GM21825 (cell line): ENCODE results near the gene AIFM1.

Source experiments
- ATAC-seq: cut with Tn5 transposase; IDR thresholded peaks from one replicate; pipeline ENCODE4 v1.9.1; 2021; ENCODE audit warnings: mild to moderate bottlenecking, moderate library complexity; ENCODE audit not compliant: unreplicated experiment

The AIFM1 gene

DNA sequence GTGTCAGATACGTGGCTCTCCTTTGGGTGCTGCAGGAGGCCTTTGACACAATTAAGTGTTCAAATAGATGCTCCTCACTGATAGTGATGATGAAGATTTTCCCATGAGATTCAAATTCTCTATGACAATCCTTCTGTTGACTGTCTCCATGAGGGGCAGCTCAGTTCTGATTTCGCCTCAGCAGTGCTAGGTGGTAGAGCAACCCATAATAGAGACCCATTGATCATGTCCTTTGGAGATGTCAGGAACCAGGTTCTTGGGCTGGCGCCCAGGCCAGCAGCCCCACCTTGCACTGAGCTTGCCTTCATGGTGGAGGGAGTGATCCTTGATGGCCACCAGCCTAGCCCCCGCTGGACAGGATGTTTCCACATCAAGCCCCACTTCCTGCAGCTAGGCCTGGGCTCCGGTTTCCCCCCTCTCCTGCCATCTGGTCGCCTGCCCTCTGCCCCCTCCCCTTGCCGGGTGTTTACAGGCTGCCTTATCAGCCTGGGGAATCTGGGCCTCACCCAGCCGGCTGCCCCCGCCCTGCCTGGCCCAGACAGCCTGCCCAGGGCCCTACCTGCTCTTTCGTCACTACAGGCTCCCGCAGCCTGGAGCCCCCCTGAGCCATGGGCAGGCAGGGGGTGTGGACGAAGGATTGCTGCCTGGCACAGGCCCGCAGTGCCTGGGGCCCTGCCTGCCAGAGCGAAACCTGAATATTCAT is 68.0 kb downstream of the AIFM1 start:
- no peak for ATAC-seq

GRCh38 chrX:130095249-130096030 is 70.2 kb downstream of the AIFM1 start:
- ATAC-seq: no peak

DNA sequence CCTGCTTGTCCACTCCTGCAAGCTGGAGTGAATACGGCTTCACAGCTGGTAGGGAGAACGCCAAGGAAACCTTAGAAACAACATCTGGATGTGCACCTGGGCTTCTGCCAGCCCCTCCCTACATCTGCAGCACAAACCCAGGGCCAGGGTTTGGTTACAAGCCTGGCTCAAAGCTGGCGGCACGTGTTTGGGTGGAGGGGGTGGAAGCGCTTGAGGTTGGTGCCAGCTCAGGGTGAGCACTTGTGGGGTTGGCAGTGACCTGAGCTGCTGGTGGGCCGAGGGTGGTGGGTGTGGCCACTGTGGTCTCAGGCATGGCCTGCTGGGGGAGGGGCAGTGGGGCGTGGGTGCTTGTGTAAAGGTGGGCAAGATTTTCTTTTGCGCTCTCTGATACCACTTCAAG is 70.9 kb downstream of the AIFM1 start:
- no peak for ATAC-seq

DNA sequence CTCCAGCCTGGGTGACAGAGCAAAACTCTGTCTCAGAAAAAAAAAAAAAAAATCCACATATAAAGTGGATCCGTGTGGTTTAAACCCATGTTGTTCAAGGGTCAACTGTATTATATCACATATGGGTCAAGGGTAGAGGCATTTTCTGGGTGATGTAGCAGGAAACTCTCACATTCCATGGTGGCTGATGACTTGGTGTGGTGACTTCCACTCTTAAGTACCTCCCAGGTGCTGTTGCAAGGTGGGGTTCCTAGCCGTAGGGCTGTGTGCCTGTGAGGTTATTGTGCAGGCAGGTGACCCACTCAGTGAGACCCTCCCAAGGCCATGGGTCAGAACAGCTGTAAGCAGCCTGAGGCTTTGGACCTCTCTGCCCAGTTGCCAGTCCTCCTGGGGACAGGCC is 72.4 kb downstream of the AIFM1 start:
- ATAC-seq: no peak

DNA sequence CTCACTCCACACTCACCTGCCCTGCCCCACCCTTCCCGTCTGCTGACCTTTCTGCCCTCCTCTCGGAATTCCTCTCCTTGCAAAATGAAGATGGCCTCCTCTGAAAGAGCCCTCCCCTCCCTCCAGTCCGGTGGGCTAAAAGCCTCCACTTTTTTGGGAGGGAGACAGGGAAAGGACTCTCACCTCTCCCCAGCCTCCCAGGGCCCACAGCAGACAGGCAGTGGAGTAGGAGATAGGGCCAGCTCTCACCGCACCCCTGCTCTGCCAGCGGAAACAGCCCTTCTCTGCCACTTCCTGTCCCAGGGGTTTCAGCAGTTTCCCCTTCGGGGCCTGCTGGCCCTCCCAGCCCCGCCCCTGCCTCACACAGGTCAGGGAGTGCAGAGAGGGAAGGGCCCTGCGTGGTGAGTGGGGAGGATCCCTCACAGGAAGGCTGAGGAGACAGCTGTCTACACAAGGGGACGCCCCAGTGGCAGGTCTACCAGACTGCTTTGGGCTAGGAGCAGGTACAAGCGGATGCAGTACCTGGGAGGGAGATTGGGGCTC is 73.6 kb downstream of the AIFM1 start:
- peak; percentile 99 for ATAC-seq

GRCh38 chrX:130090364-130090763 is 75.3 kb downstream of the AIFM1 start:
- ATAC-seq: no peak

- ATAC-seq: peak; percentile 37
Measured at GRCh38 chrX:130086447-130087206, 79.0 kb downstream of the AIFM1 start.

DNA sequence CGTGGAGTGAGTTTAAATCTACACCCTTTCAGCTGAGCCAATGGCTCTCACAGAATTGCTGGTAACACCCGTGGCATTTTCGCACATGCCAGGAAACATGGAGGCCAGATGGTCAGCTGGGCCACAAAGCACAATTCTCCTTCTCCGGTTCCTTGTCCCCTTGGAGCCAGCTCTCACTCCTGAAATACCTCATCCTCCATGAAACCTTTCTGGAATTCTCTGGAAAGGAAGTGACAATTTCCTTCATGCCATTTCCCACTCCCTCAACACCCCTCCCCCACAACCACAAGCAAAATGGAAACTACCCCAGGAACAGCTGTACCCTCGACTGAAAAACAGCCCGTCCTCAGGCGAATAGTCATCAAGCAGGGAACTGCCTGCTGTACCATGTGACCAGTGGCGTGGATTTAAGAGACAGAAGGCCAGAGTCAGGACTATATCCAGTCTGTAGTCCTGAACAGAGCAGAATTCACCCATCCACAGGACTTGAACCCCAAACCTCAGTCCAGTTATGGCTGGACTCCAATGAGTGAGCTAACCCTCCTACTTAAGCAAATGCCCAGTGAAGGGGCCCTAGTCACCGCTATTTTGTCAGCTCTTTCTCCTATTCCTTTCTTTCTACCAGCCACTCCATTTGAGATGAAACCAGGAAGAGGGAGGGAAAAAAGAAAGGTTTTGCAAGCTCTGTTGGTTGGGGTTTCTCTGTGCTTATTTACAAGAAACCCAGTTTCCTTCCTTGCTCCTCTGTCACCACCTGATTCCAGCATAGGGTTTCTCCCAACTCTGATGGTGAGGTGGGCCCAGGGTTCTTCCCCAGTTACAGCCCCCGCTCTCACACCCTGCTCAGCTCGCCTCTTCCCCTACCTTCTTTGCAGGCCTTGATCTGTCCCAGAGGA is 79.8 kb downstream of the AIFM1 start:
- no peak for ATAC-seq

GRCh38 chrX:130084631-130085237 is 80.9 kb downstream of the AIFM1 start:
- peak; percentile 40 for ATAC-seq

DNA sequence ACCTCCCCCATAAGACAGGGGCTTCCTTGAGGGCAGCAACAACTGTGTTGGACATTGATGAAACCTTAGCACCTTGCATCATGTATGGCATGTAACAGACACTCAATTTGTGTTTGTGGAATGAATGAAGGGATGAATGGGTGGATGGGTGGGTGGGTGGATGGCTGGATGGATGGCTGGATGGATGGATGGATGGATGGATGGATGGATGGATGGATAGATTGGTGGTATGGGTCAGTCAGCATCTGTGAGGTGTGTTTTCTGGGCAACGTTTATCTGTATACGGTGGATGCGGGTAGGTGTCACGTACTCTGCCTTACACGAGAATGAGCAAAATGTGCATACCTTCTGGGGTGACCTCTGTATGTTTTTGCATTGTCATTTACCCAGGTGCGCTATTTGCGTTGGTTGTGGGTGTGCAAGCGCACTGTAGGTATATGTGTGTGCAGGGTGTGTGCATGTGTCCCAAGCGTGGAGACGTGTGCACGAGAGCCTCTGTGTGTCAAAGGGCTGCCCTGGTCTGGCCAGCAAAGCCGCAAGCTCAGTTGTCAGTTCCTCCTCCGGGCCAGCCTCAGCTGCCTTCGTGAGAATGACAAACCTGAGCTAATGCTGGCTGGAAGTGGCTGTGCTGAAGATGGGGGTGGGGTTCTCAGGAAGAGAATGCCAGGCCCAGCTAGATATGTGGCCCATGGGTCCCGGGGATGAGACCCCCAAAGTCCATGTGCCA is 81.8 kb downstream of the AIFM1 start:
- peak; percentile 26 for ATAC-seq

GRCh38 chrX:130083107-130083490 is 82.5 kb downstream of the AIFM1 start:
- ATAC-seq: no peak

DNA sequence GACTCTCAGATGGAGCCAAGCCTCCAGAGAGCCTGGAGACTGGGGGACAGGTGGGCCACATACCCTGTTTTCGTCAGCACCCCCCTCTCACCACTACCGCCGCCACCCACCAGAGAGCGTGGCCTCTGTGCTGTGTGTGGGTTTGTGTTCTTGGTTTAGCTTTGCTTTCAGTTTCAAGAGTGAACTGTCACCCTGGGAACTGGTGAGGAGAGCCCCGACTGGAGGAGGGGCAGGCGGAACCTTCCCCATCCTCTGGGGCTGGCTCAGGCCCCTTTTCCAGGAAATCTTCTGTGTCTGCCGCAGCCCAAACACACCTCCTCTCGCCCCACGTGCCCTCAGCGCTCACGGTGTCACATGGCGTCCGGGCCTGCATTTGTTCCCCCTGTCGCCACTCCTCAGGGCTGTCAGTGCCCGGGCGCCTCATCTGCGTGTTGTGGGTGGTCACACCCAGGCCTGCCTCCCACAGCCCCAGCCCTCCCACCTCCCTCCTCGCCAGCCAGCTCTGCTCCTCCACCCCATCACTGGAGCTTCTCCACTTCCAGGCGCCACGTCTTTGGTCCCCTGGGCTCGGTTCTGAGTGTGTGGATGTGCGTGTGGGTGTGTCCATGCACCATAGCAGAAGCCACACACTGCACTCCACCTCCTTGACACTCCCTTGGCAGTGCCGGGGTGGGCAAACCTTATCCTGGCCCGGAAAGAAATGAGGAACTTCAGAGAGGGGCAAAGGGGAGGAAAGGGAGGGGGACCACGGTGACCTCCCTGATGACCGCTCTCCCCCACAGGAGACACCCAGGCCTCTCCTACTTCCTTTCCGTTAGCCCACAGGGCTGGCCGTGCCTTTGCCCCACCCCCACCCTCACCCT is 83.2 kb downstream of the AIFM1 start:
- ATAC-seq: peak; percentile 42

DNA sequence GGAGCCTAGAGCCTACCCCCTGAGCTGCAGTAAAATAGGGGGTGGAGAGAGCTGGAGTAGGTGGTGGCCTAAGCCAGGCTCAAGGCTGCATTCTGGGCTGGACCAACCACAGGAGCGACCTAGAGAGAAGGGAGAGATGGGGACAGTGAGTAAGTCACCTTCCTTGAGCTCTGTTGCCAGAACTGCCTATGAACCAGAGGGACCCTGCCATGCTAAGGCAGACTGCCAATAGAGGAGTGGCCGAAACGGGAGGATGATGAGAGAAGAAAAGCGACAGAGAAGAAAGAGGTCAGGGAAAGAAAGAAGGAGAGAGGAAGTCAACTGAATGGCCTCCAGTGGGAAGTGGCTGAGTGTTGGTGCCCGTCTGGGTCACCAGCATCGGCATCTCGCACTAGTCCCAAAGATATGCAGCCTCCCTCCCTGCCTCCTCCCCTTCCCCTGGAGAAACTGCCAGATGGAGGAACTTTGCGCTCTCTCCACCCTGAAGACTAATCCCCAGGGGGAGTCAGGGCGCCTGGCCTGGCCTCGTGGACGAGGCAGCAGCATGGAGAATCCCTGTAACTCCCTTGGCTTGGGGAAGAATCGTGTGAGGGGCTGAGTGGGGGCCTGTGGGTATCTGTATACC is 84.1 kb downstream of the AIFM1 start:
- ATAC-seq: no peak

DNA sequence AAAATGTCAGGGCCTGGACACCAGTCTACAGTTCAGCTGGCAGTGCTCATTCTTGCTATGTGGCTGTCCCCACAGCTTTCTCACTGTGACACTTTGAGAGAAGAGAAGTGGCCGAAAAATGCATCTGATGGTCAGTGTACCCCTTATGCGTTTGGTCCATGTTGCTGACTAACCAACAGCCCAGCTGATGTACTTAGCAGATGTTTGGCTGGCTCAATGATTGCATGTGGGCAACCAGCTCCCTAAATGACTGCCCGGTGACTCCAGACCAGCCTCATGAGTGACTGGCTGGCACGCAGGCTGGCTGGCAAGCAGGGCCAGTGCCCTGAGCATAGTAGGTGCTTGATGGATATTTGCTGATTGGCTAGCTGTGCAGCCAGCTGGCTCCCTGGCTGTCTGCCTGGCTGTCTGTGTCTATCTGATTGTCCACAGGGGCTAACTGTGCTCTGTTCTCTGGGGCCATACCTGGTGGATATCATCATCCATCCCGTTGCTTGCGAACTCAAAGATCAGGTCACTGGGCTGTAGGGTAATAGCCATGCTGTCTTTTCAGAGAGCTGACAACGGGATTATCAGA is 84.8 kb downstream of the AIFM1 start:
- ATAC-seq: no peak

GRCh38 chrX:130079824-130080406 is 85.7 kb downstream of the AIFM1 start:
- ATAC-seq: no peak
